NCI-H1694 (cell line): ENCODE data around the gene FKBP6.
"Not testable (repeated sequence)": the region's sequence is repeated elsewhere in the genome, so short reads cannot be mapped to it uniquely, and the experiment has no call there.

Experiments used
- DNase-seq: peaks from one replicate; lab custom pipeline; 2025; lab: John Stamatoyannopoulos, UW

The FKBP6 gene

GRCh38 chr7:73358590-73359275, 30.8 kb downstream of the FKBP6 start:
- no peak for DNase-seq

GRCh38 chr7:73359306-73359705, 31.3 kb downstream of the FKBP6 start:
- DNase-seq = no peak

- DNase-seq = no peak
These were observed 31.9 kb downstream of the FKBP6 start for GRCh38 chr7:73359746-73360375.

GRCh38 chr7:73360590-73360989, 32.6 kb downstream of the FKBP6 start:
- not testable (repeated sequence) for DNase-seq

GRCh38 chr7:73363225-73364005, 35.5 kb downstream of the FKBP6 start:
- DNase-seq = no peak

- no peak for DNase-seq
These were observed 36.2 kb downstream of the FKBP6 start for GRCh38 chr7:73364006-73364728.

GRCh38 chr7:73366127-73366526, 38.2 kb downstream of the FKBP6 start:
- no peak for DNase-seq

- no peak for DNase-seq
These were observed 39.0 kb downstream of the FKBP6 start for GRCh38 chr7:73366990-73367389.

- DNase-seq = no peak
These were observed 41.0 kb downstream of the FKBP6 start for GRCh38 chr7:73369009-73369408.

- no peak for DNase-seq
These were observed 41.7 kb downstream of the FKBP6 start for GRCh38 chr7:73369622-73370021.

GRCh38 chr7:73373741-73374140, 45.8 kb downstream of the FKBP6 start:
- DNase-seq = no peak

GRCh38 chr7:73376262-73376661, 48.3 kb downstream of the FKBP6 start:
- not testable (repeated sequence) for DNase-seq

- no peak for DNase-seq
These were observed 48.9 kb downstream of the FKBP6 start for GRCh38 chr7:73376671-73377412.

GRCh38 chr7:73377413-73378200, 49.6 kb downstream of the FKBP6 start:
- DNase-seq = not testable (repeated sequence)

GRCh38 chr7:73382934-73383503, 55.1 kb downstream of the FKBP6 start:
- DNase-seq = no peak

- no peak for DNase-seq
These were observed 59.4 kb downstream of the FKBP6 start for GRCh38 chr7:73387221-73387828.

- DNase-seq = no peak
These were observed 60.0 kb downstream of the FKBP6 start for GRCh38 chr7:73387908-73388414.

GRCh38 chr7:73391396-73391795, 63.4 kb downstream of the FKBP6 start:
- no peak for DNase-seq

GRCh38 chr7:73394422-73394821, 66.5 kb downstream of the FKBP6 start:
- DNase-seq = no peak
